NCI-H460 (cell line): ENCODE measurements around the gene SNCAIP. TPM values are rescaled to one million over a fixed set of nuclear protein-coding genes. Genes with fewer than 3 reads are reported as not detected.

Experiments
- DNase-seq: peaks from one replicate; pipeline ENCODE4 v3.0.0-alpha.2; 2016; ENCODE audit warnings: low read depth; ENCODE audit errors: extremely low read depth
- total RNA-seq: library from RNA; depleted of rRNA; stranded (reverse); fragments of >200 nt; shearing (Covaris generic); gene quantifications from 2 replicates; pipeline ENCODE4 v1.2.3, GENCODE V29; 2014; rRNA removed

Gene SNCAIP
- total RNA-seq, 1 experiment from 2014 or later: 0.32 TPM

- peak; percentile 11 for DNase-seq
These were observed 180.6 kb downstream of the SNCAIP start for GRCh38 chr5:122492675-122493074.

DNA sequence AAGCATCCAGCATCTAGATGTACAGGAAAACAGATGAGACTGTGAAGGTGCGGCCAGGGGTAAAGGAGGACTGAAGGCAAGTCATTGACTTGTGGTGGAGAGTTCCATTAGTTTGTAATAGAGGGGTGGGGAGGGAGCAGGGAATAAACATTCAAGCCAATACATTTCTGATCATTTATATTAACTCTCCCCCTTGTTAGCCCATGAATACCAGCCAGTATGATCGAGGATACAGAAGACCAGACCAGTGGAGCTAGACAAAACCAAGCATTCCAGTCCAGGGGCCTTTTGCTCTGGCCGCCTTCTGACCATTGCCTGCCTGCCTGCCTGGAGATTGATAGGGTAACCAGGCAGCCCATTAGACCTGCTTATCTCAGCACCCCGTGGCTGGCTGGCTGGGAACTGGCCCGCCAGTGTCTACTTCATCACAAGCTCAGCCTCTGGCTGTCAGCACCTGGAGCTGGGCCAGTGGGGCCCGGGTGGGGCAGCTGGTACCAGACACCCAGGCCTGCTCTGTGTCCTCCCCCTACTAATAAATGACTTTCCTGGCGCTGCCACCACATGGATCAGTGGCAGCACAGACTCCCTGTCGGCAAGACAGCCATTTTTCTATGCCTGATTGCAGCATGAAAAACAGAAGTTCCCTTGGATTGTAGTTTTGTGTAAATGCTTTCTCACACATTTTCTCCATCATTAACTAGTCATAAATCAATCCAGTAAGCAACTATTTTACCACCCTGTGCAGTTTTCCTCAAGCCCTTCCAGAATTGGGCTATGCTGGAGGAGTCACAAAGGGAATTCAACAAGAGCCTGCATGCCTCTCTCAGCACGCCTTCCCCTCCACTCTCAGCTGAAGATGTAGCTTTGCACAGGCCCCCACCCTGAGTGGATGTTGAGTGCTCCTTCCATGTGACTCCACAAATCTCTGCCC, 181.3 kb downstream of the SNCAIP start:
- DNase-seq: no peak

DNA sequence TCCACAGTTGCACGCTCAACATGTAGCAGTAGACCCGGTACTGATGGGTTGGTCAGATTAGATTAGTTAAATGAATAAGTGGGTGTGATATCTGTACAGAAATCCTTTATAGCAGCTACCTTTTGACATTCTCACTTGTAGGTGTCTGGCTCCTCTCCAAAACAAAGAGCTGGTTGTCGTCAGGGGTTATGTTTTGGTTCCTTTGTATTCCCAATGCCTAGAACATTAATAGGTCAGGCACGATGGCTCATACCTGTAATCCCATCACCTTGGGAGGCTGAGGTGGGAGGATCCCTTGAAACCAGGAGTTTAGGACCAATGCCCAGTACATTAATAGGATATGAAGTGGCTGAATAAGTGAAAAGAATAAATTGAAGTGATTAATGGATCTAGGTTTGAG, 182.1 kb downstream of the SNCAIP start:
- DNase-seq: no peak

DNA sequence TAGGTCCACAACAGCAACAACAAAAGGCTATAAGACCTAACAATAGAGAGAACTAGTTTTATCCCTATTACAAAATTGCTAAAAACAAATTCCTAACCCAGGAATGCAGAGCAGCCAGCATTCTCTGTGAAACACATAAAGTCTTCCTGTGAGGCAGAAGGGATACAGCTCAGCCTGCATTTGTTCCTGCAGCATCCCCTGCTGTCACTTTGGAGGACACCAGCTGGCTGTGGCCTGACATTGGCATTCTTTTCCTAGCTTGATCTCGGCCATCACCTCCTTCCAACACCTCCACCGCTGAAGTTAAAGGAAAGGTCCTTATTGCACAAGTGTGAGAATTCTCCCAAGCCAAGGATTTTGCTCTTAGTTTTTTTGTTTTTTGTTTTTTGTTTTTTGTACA, 186.1 kb downstream of the SNCAIP start:
- no peak for DNase-seq

DNA sequence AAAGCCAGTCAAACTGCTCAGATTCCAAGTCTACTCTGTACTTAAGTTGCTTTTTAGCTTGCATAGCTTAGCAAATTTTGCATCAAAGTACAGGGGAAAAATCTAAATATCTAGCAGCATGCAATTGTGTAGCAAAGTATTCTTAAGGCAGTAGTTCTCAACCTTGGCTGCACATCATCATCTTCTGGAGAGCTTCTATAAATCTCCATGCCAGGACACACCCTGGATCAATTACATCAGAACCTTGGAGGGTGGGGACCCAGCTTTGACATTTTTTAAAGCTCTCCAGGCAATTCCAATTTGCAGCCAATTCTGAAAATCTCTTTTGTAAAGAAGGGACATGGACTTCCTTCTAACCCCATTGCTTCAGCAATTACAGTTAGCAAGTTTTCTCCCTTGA, 187.5 kb downstream of the SNCAIP start:
- no peak for DNase-seq

GRCh38 chr5:122500245-122501088, 188.4 kb downstream of the SNCAIP start:
- DNase-seq: peak; percentile 50

DNA sequence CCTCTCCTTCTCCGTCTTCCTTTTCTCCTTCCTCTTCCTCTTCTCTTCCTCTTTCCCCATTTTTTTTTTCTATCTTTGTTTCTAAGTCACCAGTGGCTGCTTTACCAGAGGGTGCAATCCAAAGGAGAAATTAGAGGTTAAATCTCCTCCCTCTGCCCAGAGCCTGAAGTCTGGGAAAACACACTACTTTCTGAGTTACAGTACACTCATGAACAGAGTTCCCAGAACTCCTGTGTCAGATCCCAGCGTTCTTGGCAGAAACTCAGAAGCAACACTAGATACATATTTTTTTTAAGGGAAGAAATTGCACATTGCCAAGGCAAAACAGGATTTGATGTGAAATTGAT, 189.0 kb downstream of the SNCAIP start:
- no peak for DNase-seq

DNA sequence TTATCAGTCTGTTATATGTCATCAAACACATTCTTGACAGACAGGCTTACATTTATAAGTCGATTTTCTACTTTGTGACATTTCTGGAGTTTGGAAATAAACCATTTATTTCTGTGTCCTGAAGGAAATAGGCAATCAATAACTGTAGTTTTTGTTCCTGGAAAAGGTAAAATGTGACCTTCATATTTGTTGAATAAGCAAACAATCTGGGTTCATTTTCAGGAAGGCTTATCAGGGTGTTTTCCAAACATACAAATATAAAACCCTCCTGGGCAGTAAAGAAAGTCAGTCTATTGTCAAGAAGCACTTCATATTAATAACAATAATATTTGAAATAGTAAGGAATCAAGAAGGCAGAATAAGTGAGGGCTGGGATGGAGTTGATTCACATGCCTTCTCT, 195.0 kb downstream of the SNCAIP start:
- DNase-seq: no peak

GRCh38 chr5:122507581-122507980, 195.5 kb downstream of the SNCAIP start:
- DNase-seq: no peak

DNA sequence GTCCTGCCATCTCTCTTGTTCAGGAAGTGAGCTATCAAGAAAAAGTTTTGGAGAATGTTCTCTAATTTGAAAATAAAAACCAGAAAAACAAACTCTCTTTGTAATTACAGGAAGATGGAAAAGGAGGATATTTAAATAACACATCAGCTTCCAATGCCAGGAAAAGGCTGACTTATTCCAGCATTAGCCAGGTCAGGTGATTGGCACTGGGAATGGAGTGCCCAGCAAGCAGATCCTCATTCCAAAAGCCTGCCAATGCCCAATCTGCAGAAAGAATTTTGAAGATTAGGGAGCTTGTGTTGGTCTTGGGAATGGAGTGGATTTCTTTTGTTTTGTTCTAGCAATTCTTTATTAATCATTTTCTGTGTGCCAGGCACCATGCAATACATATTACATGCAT, 196.6 kb downstream of the SNCAIP start:
- DNase-seq: no peak

Other genes starting within 250 kb of the SNCAIP start
- gene LOX, start 234.0 kb upstream of the SNCAIP start, total RNA-seq: 0.29 and 0.30 TPM in 2 replicates
- 0.22 TPM in 1 of 2 replicates, not detected in the other for gene ZNF474, start 182.7 kb upstream of the SNCAIP start, total RNA-seq